HG02759 (cell line): Measurements from ENCODE around the gene GPS2.
"Not testable (repeated sequence)": the region's sequence is repeated elsewhere in the genome, so short reads cannot be mapped to it uniquely, and the experiment has no call there.

Experiments
- ATAC-seq: cut with Tn5 transposase; IDR thresholded peaks from one replicate; pipeline ENCODE4 v1.9.1; 2021; ENCODE audit warnings: mild to moderate bottlenecking, moderate library complexity; ENCODE audit not compliant: unreplicated experiment

Gene GPS2

DNA sequence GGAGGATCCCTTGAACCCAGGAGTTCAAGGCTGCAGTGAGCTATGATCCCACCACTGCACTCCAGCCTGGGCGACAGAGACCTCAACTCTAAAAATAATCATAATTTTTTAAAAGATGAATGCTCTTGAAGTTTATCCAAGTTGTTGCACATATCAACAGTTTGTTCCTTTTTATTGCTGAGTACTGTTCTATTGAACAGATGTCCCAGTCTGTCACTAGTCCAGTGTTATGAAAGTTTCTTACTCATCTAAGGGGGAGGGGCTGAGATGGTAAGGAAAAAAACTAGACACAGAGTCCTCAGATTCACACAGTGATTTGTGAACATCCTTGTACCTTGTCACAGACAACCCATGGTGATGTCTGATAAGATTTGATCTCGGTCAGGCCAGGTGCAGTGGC, 25.0 kb upstream of the GPS2 start:
- no peak for ATAC-seq

DNA sequence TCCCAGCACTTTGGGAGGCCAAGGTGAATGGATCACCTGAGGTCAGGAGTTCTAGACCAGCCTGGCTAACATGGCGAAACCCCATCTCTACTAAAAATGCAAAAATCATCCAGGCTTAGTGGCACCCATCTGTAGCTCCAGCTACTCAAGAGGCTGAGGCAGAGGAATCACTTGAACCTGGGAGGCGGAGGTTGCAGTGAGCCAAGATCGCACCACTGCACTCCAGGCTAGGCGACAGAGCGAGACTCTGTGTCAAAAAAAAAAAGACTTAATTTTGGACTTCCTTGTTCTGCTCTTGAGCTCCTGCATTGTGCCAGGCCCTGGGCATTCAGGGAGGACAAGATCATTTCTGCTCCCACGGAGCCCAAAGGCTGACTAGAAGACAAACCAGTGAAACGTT, 22.4 kb upstream of the GPS2 start:
- not testable (repeated sequence) for ATAC-seq

DNA sequence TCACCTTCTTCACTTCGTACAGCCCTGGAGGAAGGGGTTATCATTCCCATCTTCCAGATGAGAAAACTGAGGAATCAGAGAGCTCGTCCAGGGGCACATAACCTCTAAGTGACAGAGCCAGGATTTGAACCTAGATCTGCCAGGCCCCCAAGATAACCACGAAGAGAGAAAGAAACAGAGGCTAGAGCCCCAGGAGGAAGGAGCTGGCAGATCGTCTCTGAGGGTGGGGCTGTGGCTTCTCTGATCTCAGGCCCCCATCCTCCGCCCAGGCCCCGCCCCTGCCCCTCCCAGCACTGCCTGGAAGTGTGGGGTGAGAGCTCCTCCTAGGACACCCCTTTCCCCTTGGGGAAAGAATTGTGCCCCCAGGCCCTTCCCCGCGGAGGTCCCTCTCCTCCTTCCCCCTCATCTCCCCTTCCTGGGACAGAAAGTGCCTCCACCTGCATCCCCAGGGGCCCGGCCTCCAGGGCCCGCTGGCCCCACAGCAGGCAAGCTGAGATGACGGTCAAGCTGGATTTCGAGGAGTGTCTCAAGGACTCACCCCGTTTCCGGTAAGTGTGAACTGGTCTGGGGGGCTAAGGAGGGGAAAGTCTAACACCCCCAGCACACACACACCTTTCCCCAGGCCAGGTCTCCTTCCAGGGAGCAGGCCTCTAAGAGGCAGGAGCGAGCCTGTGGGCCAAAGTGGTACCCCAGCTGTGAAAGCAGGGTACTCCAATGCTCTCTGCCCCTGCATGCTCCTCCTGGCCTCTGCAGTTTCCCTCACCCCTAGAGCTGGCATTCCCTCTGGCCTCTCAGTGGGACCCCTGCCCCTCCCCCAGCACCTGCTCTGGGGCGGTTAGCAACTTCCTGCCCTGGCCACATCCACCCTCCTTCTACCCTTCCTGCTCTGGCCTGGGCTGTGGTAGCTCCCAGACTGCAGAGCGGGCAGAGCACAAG, 21.3 kb upstream of the GPS2 start, which contains the start of gene ACAP1:
ACAP1 (plus strand) TSS at position 290 of the 936 bp plus-strand sequence; CDS start at position 496, 206 bp downstream.
- peak; percentile 75 for ATAC-seq

DNA sequence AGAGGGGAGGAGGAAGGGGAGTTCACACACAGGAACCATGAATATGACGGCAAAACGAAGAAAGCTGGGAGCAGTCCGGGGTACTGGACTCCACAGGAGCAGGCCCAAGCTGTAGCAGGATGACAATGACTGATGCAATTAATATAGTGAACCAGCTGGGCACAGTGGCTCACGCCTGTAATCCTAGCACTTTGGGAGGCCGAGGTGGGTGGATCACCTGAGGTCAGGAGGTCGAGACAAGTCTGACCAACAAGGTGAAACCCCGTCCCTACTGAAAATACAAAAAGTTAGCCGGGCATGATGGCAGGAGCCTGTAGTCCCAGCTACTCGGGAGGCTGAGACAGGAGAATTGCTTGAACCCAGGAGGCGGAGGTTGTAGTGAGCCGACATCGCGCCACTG, 20.6 kb upstream of the GPS2 start:
- not testable (repeated sequence) for ATAC-seq

DNA sequence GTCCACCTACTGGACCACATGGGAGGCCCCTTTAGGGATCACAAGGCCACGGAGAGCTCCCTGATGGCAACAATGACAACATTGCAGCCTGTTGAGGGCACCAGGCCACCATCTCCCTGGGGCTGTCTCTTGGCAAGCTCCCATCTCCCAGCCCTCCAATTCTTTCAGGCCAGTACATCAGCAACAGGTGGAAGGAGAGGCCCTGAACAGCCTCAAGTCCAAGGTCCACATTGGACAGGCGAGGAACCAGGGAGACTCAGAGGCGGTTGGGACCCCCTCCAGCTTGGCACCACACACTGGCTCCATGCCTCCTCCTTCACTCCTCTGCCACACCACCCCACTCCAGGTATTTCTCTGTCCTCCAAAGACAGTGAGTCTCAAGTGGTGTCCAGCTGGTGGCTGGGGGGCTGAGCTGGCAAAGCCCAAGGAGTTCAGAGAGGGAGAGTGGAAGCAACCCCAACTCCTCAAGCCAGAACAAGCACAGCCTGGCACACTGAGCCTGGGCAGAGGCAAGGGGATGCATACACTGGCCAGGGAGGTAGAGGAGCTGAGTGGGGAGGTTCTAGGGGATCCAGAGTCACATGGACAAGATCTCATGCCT, 19.9 kb upstream of the GPS2 start:
- ATAC-seq = no peak

DNA sequence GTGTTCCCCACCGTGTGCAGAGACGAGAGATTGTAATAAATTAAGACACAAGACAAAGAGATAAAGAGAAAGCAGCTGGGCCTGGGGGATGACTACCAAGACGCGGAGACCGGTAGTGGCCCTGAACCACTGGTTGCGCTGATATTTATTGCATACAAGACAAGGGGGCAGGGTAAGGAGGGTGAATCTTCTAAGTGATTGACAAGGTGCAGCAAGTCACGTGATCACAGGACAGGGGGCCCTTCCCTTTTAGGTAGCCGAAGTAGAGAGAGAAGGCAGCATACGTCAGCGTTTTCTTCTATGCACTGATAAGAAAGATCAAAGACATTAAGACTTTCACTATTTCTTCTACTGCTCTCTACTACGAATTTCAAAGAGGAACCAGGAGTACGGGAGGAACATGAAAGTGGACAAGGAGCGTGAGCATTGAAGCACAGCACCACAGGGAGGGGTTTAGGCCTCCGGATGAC, 17.5 kb upstream of the GPS2 start:
- ATAC-seq = not testable (repeated sequence)

DNA sequence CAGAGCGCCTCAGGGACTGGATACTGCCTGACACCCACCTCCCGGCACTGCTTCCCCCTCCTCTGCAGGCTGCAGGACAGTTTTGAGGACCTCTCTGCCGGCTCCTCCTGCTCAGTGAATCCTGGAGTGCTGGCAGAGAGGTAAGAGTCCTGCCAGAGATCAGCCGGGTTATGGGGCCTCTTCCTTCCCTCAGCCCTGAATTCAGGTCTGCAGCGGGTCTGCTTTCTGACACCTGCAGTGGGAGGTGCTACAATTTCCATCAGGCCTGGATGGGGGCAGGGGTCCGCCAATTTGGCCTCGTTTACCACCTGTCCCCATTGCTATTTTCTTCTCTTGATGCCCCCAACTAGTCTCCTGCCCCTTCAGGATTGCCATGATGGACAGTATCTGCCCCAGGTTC, 17.0 kb upstream of the GPS2 start:
- ATAC-seq = no peak

DNA sequence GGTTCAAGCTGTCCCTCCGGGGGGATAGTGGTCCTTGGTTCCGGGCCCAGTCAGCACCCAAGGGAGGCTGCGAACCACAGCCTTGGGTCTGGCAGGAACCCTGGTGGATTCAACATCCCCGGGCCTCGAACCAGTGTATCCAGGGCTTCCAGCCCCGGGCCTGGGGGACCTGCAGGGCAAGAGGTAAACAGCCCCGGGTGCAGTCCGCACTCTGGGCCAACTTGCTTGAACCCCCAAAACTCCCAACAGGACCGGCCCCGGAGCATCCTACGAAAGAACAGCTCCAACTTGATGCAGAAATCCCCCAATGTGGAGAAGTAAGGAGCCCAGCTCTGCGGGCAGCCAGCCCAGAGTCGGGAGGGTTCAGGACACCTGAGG, 15.5 kb upstream of the GPS2 start:
- ATAC-seq = no peak

DNA sequence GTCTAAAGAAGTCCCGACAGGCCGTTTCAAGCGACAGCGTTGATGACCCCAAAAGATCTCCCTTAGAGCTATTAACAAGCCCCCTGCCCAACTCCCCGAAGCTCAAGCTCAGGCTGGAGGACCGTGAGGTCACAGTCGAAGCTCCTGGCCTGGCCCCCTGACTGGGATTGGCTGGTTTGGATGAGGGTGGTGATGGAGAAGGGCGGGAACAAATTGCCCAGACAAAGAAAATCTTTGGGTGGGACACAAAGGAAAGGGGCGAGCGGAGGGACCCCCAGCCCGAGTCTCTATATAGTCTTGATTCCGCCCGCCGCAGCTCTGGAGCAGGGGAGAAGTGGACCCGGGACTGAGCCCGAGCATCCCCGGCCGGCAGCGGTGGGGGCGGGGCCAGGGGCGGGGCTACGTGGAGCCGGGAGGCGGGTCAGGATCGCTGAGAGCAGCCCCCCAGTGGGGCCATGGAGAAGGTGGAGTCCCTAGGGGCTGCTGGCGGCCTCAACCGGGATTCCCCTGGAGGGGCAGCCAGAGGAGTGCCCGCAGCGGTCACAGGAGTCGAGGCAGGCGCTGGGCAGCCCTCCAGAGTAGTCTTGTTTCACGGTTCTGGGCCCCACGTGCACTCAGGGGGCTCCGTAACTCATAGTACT, 15.0 kb upstream of the GPS2 start:
- peak; percentile 45 for ATAC-seq

DNA sequence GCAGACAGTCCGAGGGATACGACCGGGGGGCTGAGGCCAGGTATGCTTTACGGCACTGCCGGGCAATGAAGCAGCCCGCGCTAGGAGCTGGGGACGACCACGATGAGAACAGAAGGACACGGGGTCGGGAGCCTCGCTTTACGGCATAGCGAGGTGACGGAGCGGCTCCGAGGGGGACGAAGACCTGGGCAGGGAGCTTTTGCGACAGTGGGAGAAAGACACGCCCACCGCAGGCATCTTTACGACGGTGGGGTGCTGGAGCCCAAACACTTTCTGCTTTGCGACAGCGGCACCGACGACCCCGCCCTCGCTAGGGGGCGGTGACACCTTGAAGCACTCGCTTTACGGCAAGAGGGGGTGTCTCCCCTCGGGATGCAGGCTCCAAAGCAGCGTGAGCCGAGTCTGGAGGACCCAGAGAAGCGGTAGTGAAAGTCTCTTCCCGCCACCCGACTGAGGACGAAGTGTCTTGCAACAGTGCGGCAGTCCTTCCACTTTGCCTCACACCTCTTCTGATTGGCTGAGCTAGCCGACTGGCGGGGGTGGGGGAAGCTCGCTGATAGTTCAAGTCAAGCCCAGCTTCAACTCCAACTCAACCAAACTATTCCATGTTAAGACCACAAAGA, 14.3 kb upstream of the GPS2 start:
- peak; percentile 64 for ATAC-seq

DNA sequence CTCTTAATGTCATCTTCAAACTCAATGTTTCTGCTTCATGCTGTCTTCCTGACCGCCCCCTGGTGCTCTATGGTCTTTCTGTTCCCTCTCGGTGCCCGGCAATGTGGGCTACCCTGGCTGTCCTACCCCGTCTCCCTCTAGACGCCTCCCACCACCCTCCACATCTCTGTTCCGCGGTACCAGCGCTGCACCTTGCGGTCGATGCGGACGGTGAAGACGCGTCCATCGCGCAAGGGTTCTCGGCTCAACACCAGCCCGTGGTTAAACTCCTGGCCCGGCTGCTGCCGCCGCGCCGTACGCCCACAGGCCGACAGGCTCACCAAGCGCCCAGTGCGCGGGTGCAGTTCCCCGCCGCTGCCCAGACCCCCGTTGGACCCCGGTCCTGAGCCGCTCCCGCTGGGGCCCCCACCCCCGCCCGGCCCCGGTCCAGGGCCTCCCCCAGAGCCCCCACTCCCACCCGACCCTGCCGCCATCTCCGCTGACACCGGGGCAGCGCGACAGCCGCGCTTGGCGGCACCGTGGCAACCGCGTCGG, 13.7 kb upstream of the GPS2 start, which contains the start of gene NEURL4:
NEURL4 (minus strand) TSS at position 496 of the 534 bp plus-strand sequence; CDS start at position 473, 23 bp downstream.
- ATAC-seq = no peak

DNA sequence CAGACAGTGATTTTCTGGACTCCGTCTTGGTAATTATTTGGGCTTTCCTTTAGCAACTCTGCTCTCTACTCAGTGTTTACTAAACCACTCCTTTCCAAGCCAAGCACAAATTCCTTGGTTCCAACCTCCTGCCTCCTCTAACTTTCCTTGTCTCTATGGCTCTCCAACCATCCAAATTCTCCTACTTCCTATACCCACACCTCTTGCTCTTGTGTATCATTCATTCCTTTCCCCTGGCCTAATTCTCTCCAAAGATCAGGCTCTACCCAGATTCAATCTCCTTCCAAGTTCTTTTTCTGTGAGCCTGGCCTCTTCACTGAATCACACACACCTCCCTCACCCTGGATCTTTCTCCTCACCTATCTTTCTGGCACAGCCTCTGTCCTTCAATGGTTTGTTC, 12.8 kb upstream of the GPS2 start:
- ATAC-seq = no peak

DNA sequence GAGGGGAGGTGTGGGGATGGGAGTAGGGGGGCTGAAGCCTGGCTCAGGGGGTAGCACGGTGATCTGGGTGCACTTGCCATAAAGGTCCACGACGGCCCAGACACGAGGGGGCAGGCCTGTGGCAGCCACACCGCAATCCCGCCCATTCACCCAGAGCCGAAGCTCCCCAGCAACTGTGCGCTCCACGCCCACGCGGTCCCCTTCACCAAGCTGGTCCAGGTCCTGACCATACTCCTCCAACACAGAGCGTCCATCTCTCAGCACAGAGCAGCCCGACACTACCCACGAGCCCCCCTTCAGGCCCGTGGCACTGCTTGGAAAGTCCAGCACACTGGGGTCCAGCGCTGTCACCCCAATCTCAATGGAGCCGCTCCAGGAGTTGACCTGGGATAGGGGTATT, 12.3 kb upstream of the GPS2 start:
- no peak for ATAC-seq

DNA sequence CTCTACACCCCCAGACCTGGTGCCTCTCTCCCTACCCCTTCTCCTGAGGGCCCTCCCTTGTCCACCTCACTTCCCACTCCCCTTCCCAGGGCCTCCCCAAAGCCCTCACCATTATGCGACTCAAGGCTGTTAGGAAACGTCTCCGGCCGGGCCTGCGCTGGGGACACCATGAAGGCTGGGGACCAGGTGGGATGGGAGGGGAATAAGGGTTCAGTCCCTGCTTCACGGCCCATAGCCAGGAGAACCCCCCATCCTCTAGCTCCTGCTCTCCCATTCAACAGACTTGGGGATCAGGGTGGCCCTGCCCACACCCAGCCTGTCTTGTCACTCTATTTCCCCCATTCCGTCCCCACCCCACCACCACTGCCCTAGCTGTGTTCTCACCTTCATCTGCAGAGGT, 11.9 kb upstream of the GPS2 start:
- ATAC-seq = no peak

DNA sequence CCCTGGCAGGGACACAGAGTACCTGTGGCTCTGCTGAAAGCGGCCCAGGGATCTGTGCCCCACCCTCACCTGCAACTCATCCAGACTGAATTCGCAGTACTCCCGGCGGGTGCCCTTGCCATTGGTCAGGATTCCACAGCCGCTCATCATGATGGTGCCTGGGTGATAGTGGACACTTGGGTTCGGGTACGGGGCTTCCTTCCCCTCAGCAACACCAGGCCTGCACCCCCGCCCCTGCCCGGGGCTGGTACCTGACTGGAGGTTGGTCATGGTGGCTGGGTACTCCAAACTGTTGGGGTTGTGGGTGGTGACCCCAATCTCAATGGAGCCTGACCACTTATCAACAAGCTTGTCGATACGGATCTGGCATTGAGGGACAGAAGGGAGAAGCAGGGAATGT, 11.0 kb upstream of the GPS2 start:
- no peak for ATAC-seq

DNA sequence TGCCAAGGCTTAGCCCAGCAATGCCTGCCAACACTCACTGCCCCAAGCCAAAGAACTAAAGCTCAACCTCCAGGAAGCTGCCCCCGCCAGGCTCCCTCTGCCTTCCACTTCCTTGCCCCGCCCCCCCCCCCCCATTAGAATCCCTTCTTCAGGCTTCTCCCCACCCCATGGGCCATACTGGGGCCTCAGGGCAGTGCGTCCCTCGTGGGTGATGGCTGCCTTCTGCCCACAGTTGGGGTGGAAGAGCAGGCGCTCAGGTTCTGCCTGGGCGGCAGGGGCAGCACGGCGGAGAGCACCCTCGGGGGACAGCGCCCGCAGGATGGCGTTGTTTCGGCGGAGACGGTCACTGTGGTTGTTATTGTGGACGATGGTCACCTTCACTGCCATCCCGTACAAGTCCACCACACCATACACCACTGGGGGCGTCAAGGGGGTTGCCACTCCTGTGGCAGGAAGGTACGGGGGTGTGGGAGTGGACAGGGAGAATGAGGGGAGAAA, 9.9 kb upstream of the GPS2 start:
- no peak for ATAC-seq

DNA sequence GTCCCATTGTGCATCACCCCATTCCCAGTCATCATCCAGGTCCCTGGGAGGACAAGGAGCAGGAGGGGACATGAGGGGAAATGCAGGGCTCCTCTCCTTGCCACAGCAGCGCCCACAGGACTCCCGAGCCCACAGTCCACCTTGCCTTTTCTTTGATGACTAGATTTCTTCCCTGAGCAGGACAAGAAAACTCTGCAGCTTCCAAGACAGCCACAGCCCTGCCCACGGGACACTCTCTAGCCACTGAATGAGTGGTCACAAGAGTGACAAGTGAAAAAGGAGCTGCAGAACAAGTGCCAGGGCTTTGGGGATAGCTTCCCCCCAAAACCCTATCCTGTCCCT, 9.2 kb upstream of the GPS2 start:
- no peak for ATAC-seq

DNA sequence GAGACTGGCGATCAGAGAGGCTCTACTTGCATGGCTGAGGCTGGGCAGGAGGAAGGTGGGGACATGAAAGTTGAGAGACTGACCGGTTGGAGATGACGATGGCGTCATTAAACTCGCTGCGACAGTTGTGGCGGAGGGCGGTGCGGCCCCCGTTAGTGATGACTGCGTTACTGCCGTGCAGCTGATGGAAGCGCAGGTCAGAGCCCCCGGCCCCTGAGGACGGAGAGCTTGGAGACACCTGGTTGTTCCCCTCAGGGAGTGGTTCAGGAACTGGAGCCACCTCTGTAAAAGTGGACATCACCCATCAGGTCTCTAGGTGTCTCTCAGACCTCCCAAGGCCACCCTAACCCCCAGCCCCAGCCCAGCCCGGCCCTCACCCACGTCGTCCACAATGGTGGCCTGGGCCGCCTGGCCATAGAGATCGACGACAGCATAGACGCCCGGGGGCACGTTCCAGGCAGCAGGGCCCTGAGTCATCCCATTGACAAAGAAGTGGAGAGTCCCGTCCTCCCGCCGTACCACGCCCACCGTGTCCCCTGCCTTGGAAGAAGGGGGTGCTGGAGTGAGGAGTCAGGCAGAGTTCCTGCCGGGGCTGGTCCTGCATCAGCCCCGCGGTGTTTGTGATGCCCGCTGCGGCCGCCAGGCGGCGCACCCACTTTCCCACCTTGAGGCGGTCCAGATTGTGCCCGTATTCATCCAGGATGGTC, 8.7 kb upstream of the GPS2 start:
- ATAC-seq = no peak

DNA sequence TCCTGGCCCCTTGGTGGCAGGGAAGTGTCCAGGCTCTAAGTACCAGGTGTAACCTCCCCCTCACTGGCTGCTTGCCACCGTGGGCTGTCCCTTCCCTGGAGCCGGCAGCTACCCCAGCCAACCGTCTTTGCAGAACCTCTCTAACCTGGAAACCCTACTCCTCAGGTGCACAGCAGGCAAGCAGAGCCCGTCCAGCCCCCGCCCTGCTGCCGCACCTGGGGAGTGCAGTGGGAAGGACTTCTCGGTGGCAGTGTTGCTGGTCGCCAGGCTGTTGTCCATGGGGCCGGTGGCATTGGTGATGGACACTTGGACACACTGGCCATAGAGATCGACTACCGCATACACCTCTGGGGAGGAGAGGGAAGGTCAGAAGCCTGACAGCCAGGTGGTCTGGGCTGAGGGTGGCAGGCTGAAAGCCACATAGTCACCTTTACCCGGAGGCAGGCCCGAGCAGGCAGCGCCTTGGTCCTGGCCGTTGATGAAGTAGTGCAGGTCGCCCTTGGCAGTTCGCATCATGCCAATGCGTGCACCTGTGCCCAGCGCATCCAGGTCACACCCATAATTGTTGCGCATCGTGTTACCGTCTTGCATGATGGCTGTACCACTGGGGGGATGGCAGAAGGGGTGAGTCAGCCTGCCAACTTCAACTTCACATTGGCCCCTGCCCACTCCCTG, 7.5 kb upstream of the GPS2 start:
- no peak for ATAC-seq

DNA sequence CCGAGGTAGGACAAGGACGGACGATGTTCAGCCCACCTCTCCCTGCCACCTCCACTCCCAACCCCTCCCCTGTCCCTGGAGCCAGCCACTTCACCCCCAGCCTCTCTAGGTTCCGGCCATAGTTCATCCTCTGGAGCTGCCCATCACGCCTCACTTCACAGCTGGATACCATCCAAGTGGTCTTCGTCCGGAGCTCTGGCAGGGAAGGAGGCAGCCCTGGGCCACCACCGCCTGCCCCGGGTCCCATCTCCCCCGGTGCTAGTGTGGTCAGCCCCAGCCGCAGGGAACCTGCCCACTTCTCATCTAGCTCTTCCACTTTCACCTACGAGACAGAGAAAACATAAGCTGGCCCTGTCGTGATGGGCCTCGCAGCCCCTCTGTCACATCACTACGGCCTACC, 6.3 kb upstream of the GPS2 start:
- ATAC-seq = no peak
